ENCODE data around the gene DYRK4.

DNA sequence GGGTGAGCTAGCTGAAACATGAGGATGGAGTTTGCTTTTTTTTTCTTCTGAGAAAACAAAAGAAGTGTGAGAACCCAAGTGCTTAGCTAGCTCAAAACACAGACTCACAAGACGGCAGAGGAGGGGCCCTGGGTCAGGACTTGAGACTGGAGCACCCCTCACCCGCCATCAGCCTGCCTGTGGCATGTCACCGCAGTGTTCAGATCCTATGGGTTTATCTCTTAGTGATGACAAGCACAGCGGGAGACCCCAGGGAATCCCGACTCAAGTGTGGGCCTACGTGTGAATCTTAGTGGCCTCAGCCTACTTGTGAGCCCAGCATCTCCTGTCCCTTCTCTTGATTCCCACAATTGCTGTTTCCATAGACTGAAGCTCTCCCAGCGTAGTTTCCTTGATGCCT lies 22.9 kb downstream of the DYRK4 start:
- TF ChIP-seq, protein P1, sequence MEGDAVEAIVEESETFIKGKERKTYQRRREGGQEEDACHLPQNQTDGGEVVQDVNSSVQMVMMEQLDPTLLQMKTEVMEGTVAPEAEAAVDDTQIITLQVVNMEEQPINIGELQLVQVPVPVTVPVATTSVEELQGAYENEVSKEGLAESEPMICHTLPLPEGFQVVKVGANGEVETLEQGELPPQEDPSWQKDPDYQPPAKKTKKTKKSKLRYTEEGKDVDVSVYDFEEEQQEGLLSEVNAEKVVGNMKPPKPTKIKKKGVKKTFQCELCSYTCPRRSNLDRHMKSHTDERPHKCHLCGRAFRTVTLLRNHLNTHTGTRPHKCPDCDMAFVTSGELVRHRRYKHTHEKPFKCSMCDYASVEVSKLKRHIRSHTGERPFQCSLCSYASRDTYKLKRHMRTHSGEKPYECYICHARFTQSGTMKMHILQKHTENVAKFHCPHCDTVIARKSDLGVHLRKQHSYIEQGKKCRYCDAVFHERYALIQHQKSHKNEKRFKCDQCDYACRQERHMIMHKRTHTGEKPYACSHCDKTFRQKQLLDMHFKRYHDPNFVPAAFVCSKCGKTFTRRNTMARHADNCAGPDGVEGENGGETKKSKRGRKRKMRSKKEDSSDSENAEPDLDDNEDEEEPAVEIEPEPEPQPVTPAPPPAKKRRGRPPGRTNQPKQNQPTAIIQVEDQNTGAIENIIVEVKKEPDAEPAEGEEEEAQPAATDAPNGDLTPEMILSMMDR (IDR thresholded peaks at IDR 0.05): no peak
- TF ChIP-seq POLR2A (IDR thresholded peaks at IDR 0.05): no peak
